Colon (tissue), 2 donors: ENCODE measurements around the gene S100A12.

Source experiments
- FAIRE-seq: peaks from 2 replicates; lab custom pipeline; 2012; peaks lifted over from hg19 to GRCh38; lab: Jason Lieb, UNC
- donor health status: control.
- donor health status: control.

S100A12 gene

DNA sequence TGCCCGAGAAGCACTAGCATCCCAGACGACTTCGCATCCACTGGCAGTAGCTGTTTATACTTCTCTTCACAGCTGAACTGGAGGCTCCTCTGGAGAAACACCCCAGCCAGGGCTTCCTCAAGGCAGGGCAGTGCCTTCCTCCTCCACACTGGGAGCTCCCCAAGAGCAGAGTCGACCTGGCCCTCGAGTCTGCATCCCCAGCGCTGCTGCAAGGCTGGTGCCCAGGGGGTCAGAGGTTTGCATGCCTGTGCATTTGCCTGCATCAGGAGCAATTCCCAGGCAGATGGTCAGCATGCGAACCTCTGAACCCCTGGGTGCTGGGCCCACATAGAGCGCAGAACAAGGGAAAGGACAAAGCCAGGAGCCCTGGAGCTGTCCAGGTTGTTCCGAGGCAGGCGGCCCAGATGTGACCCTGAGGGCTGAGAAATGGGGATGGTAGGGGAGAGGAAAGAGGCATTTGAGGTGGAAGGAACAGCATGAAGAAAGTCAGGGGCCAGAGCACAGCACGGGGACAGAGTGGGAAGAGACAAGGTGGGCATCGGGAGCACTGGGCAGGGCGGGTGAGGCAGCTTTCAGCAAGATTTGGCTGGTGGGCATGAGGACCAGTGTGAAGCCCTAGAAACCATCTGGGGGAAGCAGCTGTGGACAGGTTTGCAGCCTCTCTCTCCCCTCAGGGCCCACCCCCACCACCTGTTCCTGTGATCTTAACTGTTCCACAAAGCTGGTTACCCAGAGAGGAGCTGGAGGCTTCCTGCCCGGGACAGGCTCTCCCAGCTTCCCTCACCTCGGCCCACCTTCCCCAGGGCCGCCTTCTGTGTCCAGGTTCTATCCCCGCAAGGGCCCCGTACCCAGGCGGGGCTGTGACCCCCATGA is 21.9 kb upstream of the S100A12 start:
- FAIRE-seq: no peak

DNA sequence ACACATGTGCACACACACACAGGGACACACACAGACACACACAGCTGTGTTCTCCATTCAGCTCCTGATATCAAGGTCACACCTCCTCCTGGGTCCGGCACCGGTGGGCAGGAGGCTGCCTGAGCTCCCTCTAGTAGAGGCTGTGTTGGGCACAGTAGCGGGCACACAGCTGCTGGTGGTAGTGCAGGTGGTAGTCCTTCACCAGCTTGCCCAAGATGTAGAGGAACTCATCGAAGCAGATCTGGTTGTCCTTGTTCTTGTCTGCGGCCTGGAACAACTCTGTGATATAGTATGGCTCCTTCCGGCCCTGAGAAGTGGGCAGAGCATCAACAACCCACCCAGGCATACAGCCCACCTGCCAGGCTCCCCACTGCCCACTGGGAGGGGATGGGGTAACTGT is 21.0 kb upstream of the S100A12 start:
- FAIRE-seq: no peak

DNA sequence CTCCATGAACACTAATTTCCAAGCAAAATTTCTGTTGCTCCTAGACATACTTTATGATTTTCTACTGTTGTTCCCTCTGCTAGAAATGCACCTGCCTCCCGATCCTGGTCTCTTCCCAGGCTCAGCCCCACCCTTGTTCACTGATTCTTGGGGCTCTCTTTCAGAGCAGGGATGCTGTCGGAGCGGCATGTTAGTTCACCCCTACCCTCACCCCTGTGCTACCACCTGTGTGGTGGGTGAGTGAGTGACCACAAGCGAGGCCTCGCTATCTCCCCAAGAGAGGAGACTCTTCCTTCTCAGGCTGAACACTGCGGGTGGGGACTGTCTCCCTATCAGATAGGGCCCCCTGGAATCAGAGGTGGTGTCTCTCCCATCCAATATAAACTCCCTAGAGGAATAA is 20.4 kb upstream of the S100A12 start:
- no peak for FAIRE-seq

DNA sequence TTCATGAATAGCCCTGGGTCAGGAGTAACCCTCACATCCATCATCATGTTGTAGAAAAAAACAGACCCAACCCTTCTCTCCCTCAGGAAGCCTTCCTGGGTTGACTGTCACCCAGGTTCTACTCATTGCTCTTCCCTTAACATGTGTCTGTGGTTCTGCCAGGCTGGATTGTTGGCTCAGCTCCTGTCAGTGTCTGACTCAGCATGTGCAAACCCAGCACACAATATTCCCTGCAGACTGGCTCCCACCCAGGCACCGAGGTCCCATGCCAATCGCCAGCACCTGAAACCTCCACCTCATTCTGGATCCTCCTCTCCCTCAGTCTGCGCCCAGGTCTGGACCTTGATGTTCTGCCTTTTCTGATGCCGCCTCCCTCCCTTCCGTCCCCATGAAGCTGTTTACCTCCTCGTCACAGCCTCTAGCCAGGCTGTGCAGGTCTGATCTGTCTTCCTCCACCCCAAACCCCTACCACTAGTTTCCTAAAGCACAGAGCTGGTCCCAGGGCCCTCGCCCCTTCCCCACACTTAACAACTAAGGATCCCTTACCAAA is 19.8 kb upstream of the S100A12 start:
- no peak for FAIRE-seq

DNA sequence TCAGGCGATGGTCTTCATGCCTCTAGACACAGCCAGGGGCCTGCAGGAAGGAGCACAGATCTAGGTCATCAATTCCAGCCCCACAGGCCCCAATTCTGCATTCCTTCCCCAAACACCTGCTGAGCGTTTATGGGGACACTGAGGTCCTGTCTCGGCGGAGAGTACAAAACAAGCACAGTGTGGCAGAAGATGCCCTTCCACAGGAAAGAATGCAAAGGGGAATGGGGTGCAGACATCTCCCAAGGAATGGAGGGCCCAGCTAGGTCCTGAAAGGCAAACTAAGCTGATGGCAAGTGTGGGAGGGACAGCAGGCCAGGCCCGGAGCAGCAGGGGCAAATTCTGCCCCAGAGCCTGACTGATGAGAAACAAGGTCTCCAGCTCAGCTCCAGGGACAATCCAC is 19.0 kb upstream of the S100A12 start:
- no peak for FAIRE-seq

DNA sequence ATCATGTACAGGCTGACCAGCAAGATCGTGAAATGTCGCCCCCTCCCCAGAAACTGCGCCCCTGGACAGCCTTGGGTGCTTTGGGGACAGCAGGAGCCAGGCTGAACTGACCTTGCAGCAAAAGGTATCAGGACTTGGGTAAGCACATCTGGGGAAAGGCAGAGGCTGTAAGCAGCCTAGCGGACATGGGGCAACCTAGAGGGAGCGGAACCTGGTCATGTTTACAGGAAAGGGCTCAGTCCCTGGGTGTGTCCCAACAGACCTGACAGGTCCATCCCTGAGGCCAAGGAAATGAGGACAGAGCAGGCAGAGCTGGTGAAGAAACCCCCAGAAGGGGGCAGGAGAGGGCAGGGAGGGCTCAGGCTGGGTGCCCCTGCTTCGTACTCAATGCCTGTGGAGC is 18.5 kb upstream of the S100A12 start:
- FAIRE-seq: no peak

DNA sequence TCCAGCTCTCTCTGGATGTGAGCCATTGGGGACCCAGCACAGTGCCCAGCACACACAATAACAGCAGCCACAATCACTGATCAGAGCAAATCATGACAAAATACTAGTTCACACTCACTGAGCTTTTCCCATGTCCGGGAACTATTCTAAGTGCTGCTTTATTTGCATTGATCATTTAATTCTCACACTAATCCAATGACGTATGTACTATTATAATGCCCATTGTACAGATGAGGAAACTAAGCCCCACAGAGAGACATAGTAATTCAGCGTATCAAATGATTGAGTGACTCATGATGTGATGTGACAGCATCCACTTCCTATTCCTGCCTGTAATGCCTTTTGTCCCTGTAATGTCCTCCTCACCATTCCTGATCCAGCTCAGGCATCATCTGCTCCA is 17.4 kb upstream of the S100A12 start:
- no peak for FAIRE-seq

DNA sequence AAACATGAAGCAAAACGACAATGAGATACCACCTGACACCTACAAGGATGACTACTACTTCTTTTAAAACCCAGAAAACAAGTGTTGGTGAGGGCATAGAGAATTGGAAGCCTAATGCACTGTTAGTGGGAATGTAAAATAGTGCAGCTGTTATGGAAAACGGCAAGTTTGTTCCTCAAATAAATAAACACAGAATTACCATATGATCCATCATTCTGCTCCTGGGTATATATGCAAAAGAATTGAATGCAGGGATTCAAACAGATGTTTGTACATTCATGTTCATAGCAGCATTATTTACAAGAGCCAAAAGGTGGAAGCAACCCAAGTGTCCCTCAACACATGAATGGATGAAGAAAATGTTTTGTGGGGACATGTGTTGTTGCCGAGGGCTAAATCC is 16.8 kb upstream of the S100A12 start:
- no peak for FAIRE-seq

DNA sequence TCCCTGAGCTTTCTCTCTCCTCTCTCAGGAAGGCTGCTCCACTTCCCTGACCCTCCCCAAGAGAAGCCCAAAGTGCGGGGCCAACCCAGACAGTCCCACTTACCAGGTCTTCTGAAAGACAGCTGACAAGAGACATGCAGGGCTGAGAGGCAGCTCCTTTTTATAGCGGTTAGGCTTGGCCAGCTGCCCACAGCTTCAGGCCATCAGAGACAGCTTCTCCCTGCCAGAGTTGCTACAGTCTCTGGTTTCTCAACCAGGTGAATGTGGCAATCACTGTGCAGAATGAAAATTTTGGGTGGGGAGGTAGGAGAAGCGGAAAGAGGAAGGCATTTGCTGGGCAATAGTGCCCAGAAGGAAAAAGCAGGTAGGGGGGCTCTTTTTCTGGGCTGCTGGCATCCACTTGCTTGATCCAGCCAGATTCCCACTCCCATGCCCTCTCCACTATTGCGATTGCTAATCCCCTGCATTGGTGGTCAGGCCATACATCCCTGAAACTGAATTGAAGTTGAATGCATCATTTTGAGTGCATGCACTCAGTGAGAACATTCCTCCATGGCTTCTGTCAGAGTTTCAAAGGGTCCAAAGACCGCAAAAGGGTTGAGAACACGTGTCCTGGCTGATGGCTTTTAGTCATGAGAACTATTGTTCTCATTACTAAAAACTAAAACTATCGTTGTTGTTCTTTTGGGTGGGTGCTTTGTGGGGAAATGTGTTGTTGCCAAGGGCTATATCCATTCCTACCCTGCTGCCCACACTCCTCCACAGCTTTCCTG is 15.7 kb upstream of the S100A12 start, which contains the start of gene S100A8:
S100A8 (minus strand) TSS at position 136 of the 773 bp plus-strand sequence. CDS start 538 bp downstream, outside the sequence.
- FAIRE-seq: no peak

DNA sequence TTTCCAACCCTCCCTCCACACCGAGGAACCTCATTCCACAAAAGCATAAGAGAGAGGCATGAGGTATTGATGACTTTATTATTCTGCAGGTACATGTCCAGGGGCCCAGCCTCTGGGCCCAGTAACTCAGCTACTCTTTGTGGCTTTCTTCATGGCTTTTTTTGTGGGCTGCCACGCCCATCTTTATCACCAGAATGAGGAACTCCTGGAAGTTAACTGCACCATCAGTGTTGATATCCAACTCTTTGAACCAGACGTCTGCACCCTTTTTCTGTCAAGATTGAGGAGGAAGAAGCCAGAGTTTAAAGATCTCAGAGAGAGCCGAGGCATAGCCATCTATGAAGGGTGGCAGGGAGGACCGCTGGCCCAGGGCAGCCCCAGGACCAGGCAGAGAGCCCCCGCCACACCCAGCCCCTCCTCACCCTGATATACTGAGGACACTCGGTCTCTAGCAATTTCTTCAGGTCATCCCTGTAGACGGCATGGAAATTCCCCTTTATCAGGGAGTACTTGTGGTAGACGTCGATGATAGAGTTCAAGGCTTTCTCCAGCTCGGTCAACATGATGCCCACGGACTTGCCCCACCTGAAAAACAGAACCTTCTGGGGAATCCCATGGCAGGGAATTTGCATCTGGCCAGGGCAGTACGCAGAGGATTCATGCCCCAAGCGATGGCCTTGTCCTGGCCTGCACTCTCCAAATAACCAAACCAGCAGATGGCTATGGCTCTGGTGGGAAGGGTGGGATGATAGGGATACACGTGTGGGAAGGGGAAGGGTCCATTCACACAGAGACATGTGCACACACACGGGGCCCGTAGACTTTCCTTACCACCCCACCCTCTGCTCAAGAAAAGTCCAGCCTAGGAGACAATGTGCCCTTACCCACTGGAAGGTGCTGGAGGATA is 14.8 kb upstream of the S100A12 start:
- FAIRE-seq: no peak

DNA sequence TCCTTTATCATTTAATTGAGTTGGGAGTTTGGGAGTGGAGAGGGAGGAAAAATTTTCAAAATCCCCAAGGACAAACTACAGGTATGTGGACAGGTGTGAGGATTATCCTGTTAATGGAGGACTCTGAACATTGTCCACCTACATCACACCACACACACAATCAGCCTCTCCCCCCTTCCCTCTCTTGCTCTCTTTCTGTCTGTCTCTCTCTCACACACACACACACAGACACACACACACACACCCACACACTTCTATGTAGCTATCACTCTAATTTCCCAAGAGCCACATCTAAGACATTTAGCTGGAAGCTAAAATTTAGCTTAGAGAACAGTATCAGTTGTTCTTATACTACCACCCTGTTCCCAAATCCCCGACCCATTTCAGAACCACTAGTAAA is 14.0 kb upstream of the S100A12 start:
- FAIRE-seq: no peak

DNA sequence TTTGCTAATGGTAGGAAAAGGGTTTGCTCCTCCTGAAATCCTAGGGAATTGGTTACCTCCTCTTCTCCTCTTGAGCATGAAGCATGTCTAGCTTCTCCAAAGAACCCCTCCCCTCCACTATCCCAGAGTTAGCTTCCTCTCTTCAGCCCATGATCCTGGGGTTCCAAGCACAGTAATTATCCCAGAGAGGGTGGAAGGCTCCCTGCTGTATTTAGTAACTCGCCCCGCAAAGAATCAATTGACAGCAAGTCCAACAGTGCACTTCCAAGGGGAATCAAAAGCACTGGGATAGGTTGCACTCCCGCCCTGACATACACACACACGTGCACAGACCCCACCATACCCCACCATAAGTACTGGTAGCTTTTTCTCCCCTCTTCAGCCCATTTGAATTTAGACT is 12.4 kb upstream of the S100A12 start:
- FAIRE-seq: no peak

DNA sequence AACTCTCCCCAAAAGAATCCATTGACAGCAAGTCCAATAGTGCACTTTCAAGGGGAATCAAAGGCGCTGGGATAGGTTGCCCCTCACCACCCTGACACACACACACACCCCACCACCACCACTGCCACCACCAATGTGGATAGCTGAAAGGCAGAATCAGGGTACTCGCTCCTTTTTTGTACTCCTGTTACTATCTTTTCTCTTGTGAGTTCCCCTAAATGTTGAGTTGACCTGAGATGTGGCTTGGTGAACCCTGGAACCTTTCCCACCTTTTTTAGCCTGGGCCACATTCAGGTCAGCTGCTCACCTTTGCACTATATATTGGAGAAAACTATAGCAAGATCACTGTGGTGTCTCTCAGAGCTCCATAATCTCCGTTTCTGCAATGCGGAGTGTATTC is 11.6 kb upstream of the S100A12 start:
- no peak for FAIRE-seq

DNA sequence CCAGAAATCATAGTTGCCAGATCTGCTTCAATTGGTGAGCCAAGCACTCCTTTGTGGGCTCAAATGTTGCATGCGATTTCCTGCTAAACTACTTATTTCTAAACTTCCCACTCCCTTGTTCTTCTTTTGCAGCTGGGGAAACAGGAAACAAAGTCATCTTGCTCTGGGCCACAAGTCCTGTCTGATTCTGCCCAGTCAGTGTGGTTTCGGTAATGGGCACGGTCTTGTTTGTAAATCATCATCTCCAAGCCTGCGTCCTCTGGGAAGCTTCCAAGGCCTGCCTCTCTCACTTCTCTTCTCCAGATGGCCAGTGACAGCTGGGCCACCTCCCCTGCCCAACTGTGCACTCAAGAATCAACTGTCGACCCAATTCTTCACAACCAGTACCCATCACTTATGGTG is 11.1 kb upstream of the S100A12 start:
- FAIRE-seq: no peak

DNA sequence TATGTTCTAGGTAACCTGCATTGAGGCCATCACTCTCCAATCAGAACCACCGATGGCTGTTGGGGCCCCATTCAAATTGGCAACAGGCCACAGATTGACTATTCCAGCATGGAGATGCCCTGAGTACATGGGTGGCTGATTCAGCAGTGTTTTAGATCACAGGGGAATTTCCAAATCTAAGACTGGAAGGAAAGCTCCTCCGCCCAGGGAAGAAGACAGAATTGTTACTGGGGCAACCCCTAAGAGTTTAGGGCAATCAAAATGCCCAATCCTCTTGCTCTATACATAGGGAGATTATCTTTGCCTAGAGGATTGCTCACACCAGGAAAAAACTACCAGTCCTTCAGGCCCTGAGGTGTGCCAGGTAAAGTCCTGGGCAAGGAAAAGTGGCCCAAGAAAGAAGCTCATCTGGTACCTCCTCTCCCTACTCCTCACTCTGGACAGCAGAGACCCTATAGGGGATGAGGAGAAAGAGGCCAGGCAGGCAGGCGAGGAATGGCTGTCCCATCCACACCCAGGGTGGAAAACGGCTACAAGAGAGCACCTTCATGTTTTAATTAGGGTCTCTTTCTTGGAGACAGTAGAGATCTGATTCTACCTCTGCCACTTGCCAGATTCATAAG is 9.6 kb upstream of the S100A12 start:
- no peak for FAIRE-seq

DNA sequence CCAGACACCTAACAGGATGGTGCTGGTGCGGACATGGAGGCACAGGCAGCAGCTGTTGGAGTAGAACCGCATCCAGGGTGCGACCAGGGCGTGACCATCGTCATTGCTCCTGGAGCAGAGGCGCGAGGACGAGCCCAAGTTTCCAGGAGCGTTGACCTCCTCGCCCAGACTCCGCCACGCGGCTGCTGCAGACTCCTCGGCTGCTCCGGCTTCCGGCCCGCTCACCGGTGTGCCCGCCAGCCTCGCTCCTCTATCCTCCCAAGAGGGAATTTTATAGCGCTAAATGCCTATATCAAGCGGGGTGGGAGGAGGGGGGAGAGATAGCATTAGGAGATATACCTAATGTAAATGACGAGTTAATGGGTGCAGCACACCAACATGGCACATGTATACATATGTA is 5.3 kb upstream of the S100A12 start:
- no peak for FAIRE-seq

DNA sequence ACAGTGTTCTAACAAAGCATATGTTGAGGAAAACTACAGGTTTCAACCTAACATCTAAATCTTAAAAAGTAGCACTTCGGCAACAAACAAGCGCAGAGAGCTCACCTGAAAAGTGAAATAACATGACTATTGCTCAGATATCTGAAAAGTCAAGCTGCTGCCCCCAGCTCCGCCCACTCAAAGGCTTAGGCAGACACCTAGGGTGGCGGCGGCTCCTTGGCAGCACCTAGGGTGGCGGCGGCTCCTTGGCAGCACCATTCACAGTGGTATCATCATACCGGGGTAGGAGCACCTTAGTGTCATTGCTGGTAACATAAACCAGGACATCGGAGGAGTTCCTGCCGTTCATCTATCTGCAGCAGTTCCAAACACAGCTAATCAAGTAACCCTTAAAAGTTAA is 4.2 kb upstream of the S100A12 start:
- FAIRE-seq: no peak

DNA sequence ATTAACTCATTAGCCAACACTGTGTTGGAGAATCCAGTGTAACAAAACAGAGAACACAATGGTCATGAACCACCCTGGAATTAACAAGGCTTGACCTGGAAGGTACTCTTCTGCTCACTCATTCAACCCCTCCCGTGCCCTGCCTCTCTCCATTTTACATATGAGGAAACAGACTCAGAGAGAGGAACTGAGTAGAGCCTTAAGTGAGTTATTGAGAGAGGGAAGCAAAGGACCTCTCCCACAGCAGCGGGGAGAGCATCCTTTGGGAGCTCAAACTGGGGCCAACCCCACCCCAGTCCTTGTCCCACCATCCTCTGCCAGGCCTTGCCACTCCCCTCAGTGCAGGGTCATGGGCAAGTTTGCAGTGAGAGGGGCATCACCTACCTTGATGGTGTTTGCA is 1.4 kb downstream of the S100A12 start:
- FAIRE-seq: no peak

DNA sequence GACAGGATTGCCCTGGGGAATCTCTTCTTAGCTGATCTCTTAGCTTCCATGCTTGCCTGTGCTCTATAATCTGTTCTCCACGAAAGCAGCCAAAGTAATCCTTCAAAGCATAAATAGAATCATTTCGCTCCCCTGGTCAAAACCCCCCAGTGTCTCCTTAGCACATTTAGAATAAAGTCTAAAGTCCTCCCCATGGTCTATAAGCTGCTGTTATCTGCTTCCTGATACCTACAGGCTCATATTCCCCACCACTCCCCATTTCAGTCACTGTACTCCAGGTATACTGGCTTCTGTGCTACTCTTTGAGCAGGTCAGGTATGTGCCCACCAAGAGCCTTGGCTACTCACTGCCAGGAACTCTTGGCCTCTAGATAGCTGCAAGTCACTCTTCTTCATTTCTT is 2.9 kb downstream of the S100A12 start:
- FAIRE-seq: no peak

DNA sequence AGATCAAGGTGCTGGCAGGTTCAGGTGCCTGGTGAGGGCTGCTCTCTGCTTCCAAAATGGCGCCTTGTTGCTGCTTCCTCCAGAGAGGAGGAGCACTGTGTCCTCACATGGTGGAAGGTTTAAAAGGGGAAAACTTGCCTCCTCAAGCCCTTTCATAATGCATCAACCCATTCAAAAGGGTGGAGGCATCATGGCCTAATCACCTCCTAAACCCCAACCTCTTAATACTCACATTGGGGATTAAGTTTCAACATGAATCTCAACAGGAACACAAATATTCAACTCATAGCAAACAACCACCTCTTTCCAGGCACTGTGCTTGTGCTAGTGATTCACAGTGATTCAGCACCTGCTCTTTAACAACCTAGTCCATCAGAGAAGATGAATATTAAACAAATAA is 4.2 kb downstream of the S100A12 start:
- no peak for FAIRE-seq

DNA sequence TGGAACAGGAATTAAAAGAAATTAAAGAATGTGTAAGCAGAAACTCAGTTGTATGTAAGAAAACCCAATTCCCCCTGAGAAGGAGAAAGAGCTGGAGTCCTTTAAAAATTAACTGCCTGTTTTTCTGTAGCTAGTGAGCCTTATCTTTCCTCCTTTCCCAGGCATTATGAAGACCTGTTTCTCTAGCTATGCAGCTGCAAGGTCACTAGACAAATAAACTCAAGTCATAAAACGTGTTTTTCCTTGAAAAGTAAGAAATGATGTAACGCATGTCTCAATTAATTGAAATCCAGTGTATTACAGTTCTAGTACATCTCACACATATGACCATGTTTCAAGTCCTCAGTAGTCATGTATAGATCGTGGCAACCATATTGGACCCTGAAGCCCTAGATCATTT is 5.3 kb downstream of the S100A12 start:
- no peak for FAIRE-seq

DNA sequence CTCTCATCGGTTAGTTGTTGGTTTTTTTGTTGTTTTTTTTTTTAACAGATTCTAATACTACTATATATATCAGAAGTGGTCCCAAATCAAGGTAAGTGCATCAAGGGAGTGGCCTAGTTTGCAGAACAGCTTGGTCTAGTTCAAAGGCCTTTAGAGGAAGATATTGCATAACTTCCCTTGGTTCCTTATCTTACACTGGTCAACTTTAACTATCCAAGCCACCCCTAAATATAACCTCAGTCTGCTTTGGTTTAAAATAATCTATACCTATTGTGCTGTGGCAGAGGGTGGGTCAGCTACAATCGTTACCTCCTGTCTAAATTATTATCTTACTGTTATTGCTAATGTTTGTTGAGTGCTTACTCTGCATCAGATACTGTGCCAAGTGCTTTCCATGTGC is 6.9 kb downstream of the S100A12 start:
- no peak for FAIRE-seq
